ENCODE measurements around the gene ZNF639. TPM values are rescaled to one million over a fixed set of nuclear protein-coding genes. Genes with fewer than 3 reads are reported as not detected.

ZNF639 gene
- total and polyA plus RNA-seq, 9 of the 15 experiments (the other 6 are each of a cell fraction or from before 2014, with no cell fraction given) = 17.6 to 88.1 (median 53.7) TPM

DNA sequence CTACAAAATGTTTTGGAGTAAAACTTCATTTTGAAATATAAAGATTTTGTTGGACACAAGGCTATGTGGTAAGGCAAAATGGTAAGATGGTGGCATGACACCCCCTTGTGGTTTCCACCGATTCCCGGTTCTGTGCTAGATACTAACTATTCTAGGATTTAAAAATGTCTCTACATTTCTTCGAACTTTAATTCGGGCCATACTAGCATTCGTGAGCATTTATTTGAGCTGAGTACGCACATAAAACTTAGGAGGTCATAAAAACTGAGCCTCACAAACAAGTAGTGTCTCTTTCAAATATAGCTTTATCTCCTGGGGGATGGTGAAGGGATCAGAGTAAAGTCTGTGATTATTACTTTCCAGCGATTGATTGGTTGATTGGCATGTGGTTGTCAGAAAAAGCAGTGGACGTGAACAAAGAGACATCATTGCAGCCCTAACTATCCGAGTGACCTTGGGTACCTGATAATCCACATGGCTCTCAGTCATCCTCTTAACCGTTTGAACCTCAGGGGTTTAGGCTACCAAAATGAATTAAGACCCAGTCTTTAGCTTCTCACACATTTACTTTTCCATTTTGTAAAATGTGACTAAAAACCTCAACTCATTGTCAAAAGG is 1.1 kb upstream of the ZNF639 start (continued):
- TF ChIP-seq RAD21 (CRISPR knock-in tag; conservative IDR thresholded peaks at IDR 0.05 in 1 of 2, IDR thresholded peaks at IDR 0.05 in 1 of 2) (peak; percentile 56 to 79), MAZ (CRISPR knock-in tag; conservative IDR thresholded peaks at IDR 0.05 in 1 of 2, IDR thresholded peaks at IDR 0.05 in 1 of 2) (no peak), IRF2 (CRISPR knock-in tag; IDR thresholded peaks at IDR 0.05) (no peak), NCOR1 (IDR thresholded peaks at IDR 0.05) (no peak), TBP (optimal IDR thresholded peaks at IDR 0.05; ENCODE audit: low read depth, low read length) (peak; percentile 17), SMC3 (conservative IDR thresholded peaks at IDR 0.05; ENCODE audit: insufficient read depth, low read depth, low read length) (peak; percentile 52)

GRCh38 chr3:179323197-179324110 is 623 bp downstream of the ZNF639 start:
- ChIA-PET CTCF (ENCODE audit: low intra/inter-chr PET ratio) (interaction anchor here (0.6 to 0.7 kb wide), 2 partner anchors 176 to 235 kb away, joined by 4 read pairs; no protein-coding TSS in a partner anchor), POLR2A (interaction anchor here (0.6 to 2.8 kb wide), 5 partner anchors 13 to 873 kb away, joined by 3 to 14 read pairs (median 4); partner anchors contain the start of gene ACTL6A)
- BruUV-seq (replicated peaks) = no TSS peak
- WGBS (ENCODE audit: insufficient coverage, low coverage, missing lambda C conversion rate) = 1% methylated on average over 37 of the region's 81 CpGs
- peak overlapping the region; percentile 99 for H2AFZ ChIP-seq (ENCODE audit: low read depth, low read length)
- H3K4me1 ChIP-seq (replicated peaks in 1 of 2; ENCODE audit: control insufficient read depth in 2 of 2, insufficient read depth in 2 of 2, low read length in 2 of 2) = peaks cover 15 to 23% of the 10 kb centered on the region in 2 experiments; a peak in 4 of 5 replicates
- peak overlapping the region; percentile 89 to 96 for H3K9ac ChIP-seq (ENCODE audit: insufficient read depth in 1 of 2, low read depth in 2 of 2, low read length in 2 of 2)
- H3K27ac ChIP-seq (ENCODE audit: extremely low read depth, low read depth, low read length) = peak overlapping the region; percentile 96
- peak overlapping the region; percentile 94 for H3K4me3 ChIP-seq
- peak in 2 of 4 experiments; percentile 78 to 80 for DNase-seq (ENCODE audit: extremely low read depth in 1 of 4, low spot score in 3 of 4)
- intact Hi-C loops (cut with micrococcal nuclease) = loop anchor here (1.0 to 10.0 kb wide), 6 partner anchors 24 to 886 kb away; partner anchors contain the start of gene MFN1
- FAIRE-seq = no peak
- peaks cover 31% of the 10 kb centered on the region for H3K36me3 ChIP-seq (ENCODE audit: control insufficient read depth, insufficient read depth, low read length)
- H3K9me3 ChIP-seq (replicated peaks; ENCODE audit: control insufficient read depth, insufficient read depth, low read depth, low read length) = no peaks in the 10 kb centered on the region
- ATAC-seq = peak; percentile 73
- H3K27me3 ChIP-seq (ENCODE audit: control insufficient read depth in 2 of 2, insufficient read depth in 2 of 2, low read length in 2 of 2) = no peaks in the 10 kb centered on the region
- H3K4me2 ChIP-seq (ENCODE audit: insufficient read depth, low read length) = peak overlapping the region; percentile 86
- H4K20me1 ChIP-seq (replicated peaks; ENCODE audit: control insufficient read depth, insufficient read depth, low read length) = no peaks in the 10 kb centered on the region
- no peaks in the 10 kb centered on the region for H3K9me1 ChIP-seq (ENCODE audit: control insufficient read depth, insufficient read depth, low read length)
- in situ Hi-C loops (cut with MboI) = loop anchor here (5.0 to 25.0 kb wide), 2 partner anchors 176 to 861 kb away; partner anchors contain the start of gene PIK3CA
- peaks cover 56% of the 10 kb centered on the region for H3K79me2 ChIP-seq (ENCODE audit: control insufficient read depth, insufficient read depth, low read length)
- TF ChIP-seq SMAD3 (CRISPR knock-in tag; conservative IDR thresholded peaks at IDR 0.05) (no peak), SMAD4 (CRISPR knock-in tag; conservative IDR thresholded peaks at IDR 0.05) (peak; percentile 10; the same call in 1 of the 2 replicates), ZBTB17 (CRISPR knock-in tag; IDR thresholded peaks at IDR 0.05) (0 out of 2 replicates have a peak, but pooled peaks have one; percentile 22)
- TF ChIP-seq, protein P1, sequence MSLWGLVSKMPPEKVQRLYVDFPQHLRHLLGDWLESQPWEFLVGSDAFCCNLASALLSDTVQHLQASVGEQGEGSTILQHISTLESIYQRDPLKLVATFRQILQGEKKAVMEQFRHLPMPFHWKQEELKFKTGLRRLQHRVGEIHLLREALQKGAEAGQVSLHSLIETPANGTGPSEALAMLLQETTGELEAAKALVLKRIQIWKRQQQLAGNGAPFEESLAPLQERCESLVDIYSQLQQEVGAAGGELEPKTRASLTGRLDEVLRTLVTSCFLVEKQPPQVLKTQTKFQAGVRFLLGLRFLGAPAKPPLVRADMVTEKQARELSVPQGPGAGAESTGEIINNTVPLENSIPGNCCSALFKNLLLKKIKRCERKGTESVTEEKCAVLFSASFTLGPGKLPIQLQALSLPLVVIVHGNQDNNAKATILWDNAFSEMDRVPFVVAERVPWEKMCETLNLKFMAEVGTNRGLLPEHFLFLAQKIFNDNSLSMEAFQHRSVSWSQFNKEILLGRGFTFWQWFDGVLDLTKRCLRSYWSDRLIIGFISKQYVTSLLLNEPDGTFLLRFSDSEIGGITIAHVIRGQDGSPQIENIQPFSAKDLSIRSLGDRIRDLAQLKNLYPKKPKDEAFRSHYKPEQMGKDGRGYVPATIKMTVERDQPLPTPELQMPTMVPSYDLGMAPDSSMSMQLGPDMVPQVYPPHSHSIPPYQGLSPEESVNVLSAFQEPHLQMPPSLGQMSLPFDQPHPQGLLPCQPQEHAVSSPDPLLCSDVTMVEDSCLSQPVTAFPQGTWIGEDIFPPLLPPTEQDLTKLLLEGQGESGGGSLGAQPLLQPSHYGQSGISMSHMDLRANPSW (CRISPR knock-in tag; IDR thresholded peaks at IDR 0.05) = 0 out of 2 replicates have a peak, but pooled peaks have one; percentile 37

All from K562 (cell line).